NB4 (cell line): ENCODE measurements around the gene PGF.

Source experiments
- POLR2A ChIP-seq: IDR thresholded peaks from 2 replicates; pipeline ENCODE4 v1.6.1; 2011; ENCODE audit warnings: mild to moderate bottlenecking; ENCODE audit not compliant: insufficient read length; ENCODE audit errors: extremely low read depth
- TF ChIP-seq, protein P1 (sequence below): IDR thresholded peaks from one replicate; pipeline ENCODE4 v1.5.1; 2012; ENCODE audit warnings: low read depth, low read length
- TF ChIP-seq, protein P2 (sequence below): IDR thresholded peaks from 2 replicates; pipeline ENCODE4 v1.6.1; 2011; ENCODE audit warnings: low read depth, low read length

DNA sequence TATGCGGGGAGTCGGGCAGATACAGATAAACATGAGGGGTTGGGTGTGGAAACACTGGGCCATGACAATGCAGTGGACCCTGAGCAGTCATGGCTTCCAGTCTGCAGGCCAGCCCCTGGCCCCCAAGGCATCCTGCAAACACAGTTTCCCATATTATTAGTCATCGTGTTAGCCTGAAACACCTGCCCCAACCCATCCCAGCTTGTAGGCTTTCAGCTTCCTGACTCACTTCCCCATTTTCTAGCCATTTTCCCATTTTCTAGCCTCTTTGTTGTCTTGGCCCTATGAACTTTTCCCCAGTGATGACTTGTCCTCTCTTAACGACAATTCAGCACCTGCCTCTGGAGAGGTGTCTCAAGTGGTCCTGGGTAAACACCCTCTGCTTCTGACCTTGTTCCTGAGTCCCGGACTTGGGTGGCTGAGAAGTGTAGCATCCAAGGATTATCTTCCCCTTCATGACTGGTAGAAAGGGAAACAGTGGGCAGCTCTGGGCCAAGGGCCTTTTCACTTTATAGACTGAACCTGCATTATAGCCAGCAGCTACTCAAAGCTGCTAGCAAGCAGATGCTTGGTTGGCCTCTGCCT is 4.3 kb upstream of the PGF start:
- TF ChIP-seq, protein P1, sequence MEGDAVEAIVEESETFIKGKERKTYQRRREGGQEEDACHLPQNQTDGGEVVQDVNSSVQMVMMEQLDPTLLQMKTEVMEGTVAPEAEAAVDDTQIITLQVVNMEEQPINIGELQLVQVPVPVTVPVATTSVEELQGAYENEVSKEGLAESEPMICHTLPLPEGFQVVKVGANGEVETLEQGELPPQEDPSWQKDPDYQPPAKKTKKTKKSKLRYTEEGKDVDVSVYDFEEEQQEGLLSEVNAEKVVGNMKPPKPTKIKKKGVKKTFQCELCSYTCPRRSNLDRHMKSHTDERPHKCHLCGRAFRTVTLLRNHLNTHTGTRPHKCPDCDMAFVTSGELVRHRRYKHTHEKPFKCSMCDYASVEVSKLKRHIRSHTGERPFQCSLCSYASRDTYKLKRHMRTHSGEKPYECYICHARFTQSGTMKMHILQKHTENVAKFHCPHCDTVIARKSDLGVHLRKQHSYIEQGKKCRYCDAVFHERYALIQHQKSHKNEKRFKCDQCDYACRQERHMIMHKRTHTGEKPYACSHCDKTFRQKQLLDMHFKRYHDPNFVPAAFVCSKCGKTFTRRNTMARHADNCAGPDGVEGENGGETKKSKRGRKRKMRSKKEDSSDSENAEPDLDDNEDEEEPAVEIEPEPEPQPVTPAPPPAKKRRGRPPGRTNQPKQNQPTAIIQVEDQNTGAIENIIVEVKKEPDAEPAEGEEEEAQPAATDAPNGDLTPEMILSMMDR: no peak
- TF ChIP-seq, protein P2, sequence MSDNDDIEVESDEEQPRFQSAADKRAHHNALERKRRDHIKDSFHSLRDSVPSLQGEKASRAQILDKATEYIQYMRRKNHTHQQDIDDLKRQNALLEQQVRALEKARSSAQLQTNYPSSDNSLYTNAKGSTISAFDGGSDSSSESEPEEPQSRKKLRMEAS: no peak
- no peak for TF ChIP-seq POLR2A
